ENCODE results near the gene FGF8. TPM values are rescaled to one million over a fixed set of nuclear protein-coding genes. Genes with fewer than 3 reads are reported as not detected.

Gene FGF8
- total and polyA plus RNA-seq, 10 of the 15 experiments (the other 5 are each of a cell fraction or from before 2014, with no cell fraction given) = 0.08 to 0.43 (median 0.17) TPM; not detected in 7

GRCh38 chr10:101824736-101825135 is 48.8 kb upstream of the FGF8 start (continued):
- no peak for TF ChIP-seq ZNF687 (IDR thresholded peaks at IDR 0.05)
- TF ChIP-seq ETV6 (conservative IDR thresholded peaks at IDR 0.05 in 1 of 2, IDR thresholded peaks at IDR 0.05 in 1 of 2; ENCODE audit: borderline replicate concordance in 1 of 2, low read depth in 1 of 2) = no peak
- TF ChIP-seq RELA (IDR thresholded peaks at IDR 0.05; ENCODE audit: borderline replicate concordance, partially characterized antibody) = no peak

GRCh38 chr10:101818872-101819633 is 43.1 kb upstream of the FGF8 start:
- WGBS (ENCODE audit: insufficient coverage, insufficient replicate concordance, low lambda C conversion rate, missing lambda C conversion rate) = 31% methylated on average over 14 of the region's 14 CpGs
- Histone ChIP-seq H3K4me1 (ENCODE audit: control insufficient read depth, insufficient read depth, low read length) (peaks cover 10% of the 10 kb centered on the region; the same call in 1 of the 2 replicates), H4K20me1 (ENCODE audit: control insufficient read depth, insufficient read depth) (peaks cover 13% of the 10 kb centered on the region; the same call in 1 of the 2 replicates), H3K27ac (ENCODE audit: control insufficient read depth, insufficient read depth) (peak overlapping the region; percentile 95), H3K9me3 (replicated peaks; ENCODE audit: control insufficient read depth, insufficient read depth, low read length) (no peaks in the 10 kb centered on the region), H3K4me3 (peak overlapping the region; percentile 64), H3K79me2 (ENCODE audit: control insufficient read depth, insufficient read depth, low read length) (peaks cover 55% of the 10 kb centered on the region), H3K36me3 (ENCODE audit: control insufficient read depth in 2 of 2, insufficient read depth in 2 of 2, low read length in 1 of 2) (peaks cover 0 to 4% of the 10 kb centered on the region in 2 experiments; a peak in 1 of 4 replicates), H2AFZ (ENCODE audit: control insufficient read depth, low read depth, low read length) (peak overlapping the region; percentile 81), H3K9ac (ENCODE audit: control insufficient read depth, insufficient read depth, low read length) (peak overlapping the region; percentile 96), H3K27me3 (replicated peaks in 1 of 2; ENCODE audit: control insufficient read depth in 2 of 2, insufficient read depth in 2 of 2, low read length in 1 of 2) (no peaks in the 10 kb centered on the region), H3K4me2 (ENCODE audit: control insufficient read depth, insufficient read depth) (peak overlapping the region; percentile 95)
- ChIA-PET POLR2A (interaction anchor here (0.5 to 2.6 kb wide), 21 partner anchors 10 to 868 kb away, joined by 3 to 33 read pairs (median 4); partner anchors contain the start of genes ARMH3, KCNIP2, NFKB2 and NOLC1), RAD21 (ENCODE audit: unreplicated experiment) (interaction anchor here (1.0 to 3.0 kb wide), 9 partner anchors 10 to 191 kb away, joined by 3 to 19 read pairs (median 5); partner anchors contain the start of gene KCNIP2), SMC1A (ENCODE audit: uncharacterized antibody, unreplicated experiment) (interaction anchor here (0.7 to 2.4 kb wide), 15 partner anchors 8 to 352 kb away, joined by 3 to 13 read pairs (median 4); partner anchors contain the start of gene ARMH3), CTCF (interaction anchor here (0.6 to 4.0 kb wide), 8 partner anchors 14 to 196 kb away, joined by 3 to 31 read pairs (median 8); no protein-coding TSS in a partner anchor)
- no peak for DNase-seq (ENCODE audit: low read depth, low spot score)
- no peak for FAIRE-seq
- in situ Hi-C loops (cut with MboI) = no loop called here
- ATAC-seq = peak; percentile 43
- BruUV-seq (replicated peaks) = TSS peak; percentile 92
- intact Hi-C loops (cut with micrococcal nuclease; ENCODE audit: unreplicated experiment) = loop anchor here (1.0 kb wide), 1 partner anchor 11 kb away; no protein-coding TSS in a partner anchor
- peak; percentile 47 for TF ChIP-seq POLR2A (IDR thresholded peaks at IDR 0.05; ENCODE audit: low read depth, low read length)
- TF ChIP-seq WRNIP1 (IDR thresholded peaks at IDR 0.05; ENCODE audit: borderline replicate concordance, low read depth, low read length) = peak; percentile 38; the same call in 1 of the 2 replicates
- TF ChIP-seq IKZF2 (IDR thresholded peaks at IDR 0.05) = 0 out of 4 replicates have a peak, but pooled peaks of 1 of the 2 experiments have one; percentile 22
- TF ChIP-seq ZBED1 (IDR thresholded peaks at IDR 0.05; ENCODE audit: borderline replicate concordance) = no peak
- no peak for TF ChIP-seq USF2 (IDR thresholded peaks at IDR 0.05; ENCODE audit: borderline replicate concordance, low read depth, low read length)
- TF ChIP-seq EED (IDR thresholded peaks at IDR 0.05; ENCODE audit: low read depth) = no peak
- no peak for TF ChIP-seq SREBF1 (IDR thresholded peaks at IDR 0.05; ENCODE audit: low read length)
- TF ChIP-seq STAT3 (IDR thresholded peaks at IDR 0.05; ENCODE audit: low read depth, low read length) = 0 out of 2 replicates have a peak, but pooled peaks have one; percentile 14
- 0 out of 2 replicates have a peak, but pooled peaks have one; percentile 23 for TF ChIP-seq LARP7 (IDR thresholded peaks at IDR 0.05)
- TF ChIP-seq NKRF (conservative IDR thresholded peaks at IDR 0.05) = 0 out of 2 replicates have a peak, but pooled peaks have one; percentile 17
- TF ChIP-seq NFYB (IDR thresholded peaks at IDR 0.05; ENCODE audit: insufficient read depth, low read depth, low read length) = peak; percentile 7; the same call in 1 of the 2 replicates
